ENCODE measurements around the gene CA6.
"Not testable (repeated sequence)": the region's sequence is repeated elsewhere in the genome, so short reads cannot be mapped to it uniquely, and the experiment has no call there.

The CA6 gene

GRCh38 chr1:8945568-8945967 lies at the start of gene CA6:
Gene CA6, plus strand, starts transcription at chr1:8945868. Its CDS starts 19 bp downstream, at chr1:8945887.
- no peak for DNase-seq

GRCh38 chr1:8896775-8897174 lies 48.9 kb upstream of the CA6 start:
- DNase-seq, result not testable (repeated sequence)

- DNase-seq, result not testable (repeated sequence)
These were observed 48.2 kb upstream of the CA6 start for GRCh38 chr1:8897505-8897904.

- DNase-seq, result not testable (repeated sequence)
These were observed 47.2 kb upstream of the CA6 start for GRCh38 chr1:8898418-8898817.

- no peak for DNase-seq
These were observed 46.6 kb upstream of the CA6 start for GRCh38 chr1:8899046-8899445.

GRCh38 chr1:8900684-8901083 lies 45.0 kb upstream of the CA6 start:
- not testable (repeated sequence) for DNase-seq

GRCh38 chr1:8902765-8903164 lies 42.9 kb upstream of the CA6 start:
- no peak for DNase-seq

GRCh38 chr1:8903410-8903809 lies 42.3 kb upstream of the CA6 start:
- no peak for DNase-seq

- peak; percentile 78 for DNase-seq
These were observed 41.6 kb upstream of the CA6 start for GRCh38 chr1:8903908-8904650.

- DNase-seq, result no peak
These were observed 40.0 kb upstream of the CA6 start for GRCh38 chr1:8905582-8906191.

- DNase-seq, result no peak
These were observed 37.1 kb upstream of the CA6 start for GRCh38 chr1:8908388-8909151.

- no peak for DNase-seq
These were observed 35.3 kb upstream of the CA6 start for GRCh38 chr1:8910331-8910730.

GRCh38 chr1:8910914-8911313 lies 34.8 kb upstream of the CA6 start:
- no peak for DNase-seq

GRCh38 chr1:8911416-8912309 lies 34.0 kb upstream of the CA6 start:
- no peak for DNase-seq

- DNase-seq, result no peak
These were observed 32.2 kb upstream of the CA6 start for GRCh38 chr1:8913457-8913856.

- no peak for DNase-seq
These were observed 31.2 kb upstream of the CA6 start for GRCh38 chr1:8914466-8914865.

GRCh38 chr1:8915446-8915845 lies 30.2 kb upstream of the CA6 start:
- DNase-seq, result no peak

- DNase-seq, result not testable (repeated sequence)
These were observed 28.1 kb upstream of the CA6 start for GRCh38 chr1:8917536-8917935.

GRCh38 chr1:8922962-8923361 lies 22.7 kb upstream of the CA6 start:
- no peak for DNase-seq

GRCh38 chr1:8925406-8925805 lies 20.3 kb upstream of the CA6 start:
- DNase-seq, result no peak

- no peak for DNase-seq
These were observed 19.7 kb upstream of the CA6 start for GRCh38 chr1:8925960-8926359.
